HG03095 (cell line): ENCODE measurements around the gene LEKR1.
"Not testable (repeated sequence)": the region's sequence is repeated elsewhere in the genome, so short reads cannot be mapped to it uniquely, and the experiment has no call there.

Experiments used
- ATAC-seq: cut with Tn5 transposase; IDR thresholded peaks from one replicate; pipeline ENCODE4 v1.9.1; 2021; ENCODE audit warnings: moderate library complexity; ENCODE audit not compliant: unreplicated experiment

The LEKR1 gene

GRCh38 chr3:156826144-156826895, at the start of gene LEKR1:
TSS of gene LEKR1 (plus strand) at chr3:156826353. CDS start at chr3:156829330, 2,977 bp downstream.
- ATAC-seq = peak; percentile 93

- no peak for ATAC-seq
These were observed 49.3 kb upstream of the LEKR1 start for GRCh38 chr3:156776871-156777270.

- ATAC-seq = no peak
These were observed 44.6 kb upstream of the LEKR1 start for GRCh38 chr3:156781310-156782230.

- no peak for ATAC-seq
These were observed 43.8 kb upstream of the LEKR1 start for GRCh38 chr3:156782319-156782718.

GRCh38 chr3:156782921-156783320, 43.2 kb upstream of the LEKR1 start:
- no peak for ATAC-seq

- ATAC-seq = no peak
These were observed 39.2 kb upstream of the LEKR1 start for GRCh38 chr3:156787001-156787400.

GRCh38 chr3:156787926-156788663, 38.1 kb upstream of the LEKR1 start:
- peak; percentile 51 for ATAC-seq

- no peak for ATAC-seq
These were observed 37.3 kb upstream of the LEKR1 start for GRCh38 chr3:156788846-156789245.

- no peak for ATAC-seq
These were observed 36.0 kb upstream of the LEKR1 start for GRCh38 chr3:156790156-156790555.

- ATAC-seq = no peak
These were observed 34.0 kb upstream of the LEKR1 start for GRCh38 chr3:156792114-156792513.

- no peak for ATAC-seq
These were observed 33.6 kb upstream of the LEKR1 start for GRCh38 chr3:156792536-156792935.

GRCh38 chr3:156792945-156793344, 33.2 kb upstream of the LEKR1 start:
- ATAC-seq = no peak

- ATAC-seq = no peak
These were observed 32.8 kb upstream of the LEKR1 start for GRCh38 chr3:156793400-156793799.

- no peak for ATAC-seq
These were observed 32.3 kb upstream of the LEKR1 start for GRCh38 chr3:156793851-156794250.

- no peak for ATAC-seq
These were observed 30.2 kb upstream of the LEKR1 start for GRCh38 chr3:156795890-156796481.

GRCh38 chr3:156797368-156797767, 28.8 kb upstream of the LEKR1 start:
- ATAC-seq = no peak

- ATAC-seq = not testable (repeated sequence)
These were observed 25.9 kb upstream of the LEKR1 start for GRCh38 chr3:156800287-156800686.

GRCh38 chr3:156801746-156802145, 24.4 kb upstream of the LEKR1 start:
- ATAC-seq = no peak

GRCh38 chr3:156802821-156803606, 23.1 kb upstream of the LEKR1 start:
- ATAC-seq = no peak
